HG02610 (cell line): Measurements from ENCODE around the gene G0S2.
A peak's percentile ranks its signal among the peaks of the same experiment; 100 is the strongest.

Experiments
- ATAC-seq: cut with Tn5 transposase; IDR thresholded peaks from one replicate; pipeline ENCODE4 v1.9.1; 2021; ENCODE audit warnings: mild to moderate bottlenecking, moderate library complexity; ENCODE audit not compliant: unreplicated experiment

The G0S2 gene, protein sequence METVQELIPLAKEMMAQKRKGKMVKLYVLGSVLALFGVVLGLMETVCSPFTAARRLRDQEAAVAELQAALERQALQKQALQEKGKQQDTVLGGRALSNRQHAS

DNA sequence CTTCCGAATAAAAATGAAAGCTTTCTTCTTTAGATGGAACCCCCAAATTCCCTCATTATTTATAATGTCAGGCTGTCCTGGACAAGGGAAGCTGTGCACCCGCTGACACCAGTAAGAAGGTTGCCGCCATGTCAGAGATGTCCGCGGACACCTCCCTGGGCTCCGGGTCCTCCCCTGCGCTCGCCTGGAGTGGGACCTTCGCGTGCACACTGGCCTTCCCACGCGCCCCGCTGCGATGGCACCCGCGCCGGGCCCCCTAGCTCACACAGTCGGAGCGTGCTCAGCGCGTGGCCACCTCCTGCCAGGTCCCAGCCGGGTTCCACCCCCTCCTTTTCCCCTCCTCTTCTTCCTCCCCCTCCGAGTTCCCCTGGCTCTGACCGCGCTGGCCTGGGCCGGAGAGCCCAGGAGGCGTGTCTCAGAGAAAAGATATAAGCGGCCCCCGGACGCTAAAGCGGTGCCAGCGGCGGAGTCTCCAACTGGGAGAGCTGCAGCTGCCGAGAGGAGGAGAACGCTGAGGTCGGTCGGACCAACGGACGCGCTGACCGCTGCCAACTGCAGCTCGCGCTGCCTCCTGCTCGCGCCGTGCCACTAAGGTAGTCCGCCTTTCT lies at the start of gene G0S2:
TSS of gene G0S2 (plus strand) at position 456 of the 608 bp plus-strand sequence. CDS start 273 bp downstream, outside the sequence.
- ATAC-seq, result no peak

DNA sequence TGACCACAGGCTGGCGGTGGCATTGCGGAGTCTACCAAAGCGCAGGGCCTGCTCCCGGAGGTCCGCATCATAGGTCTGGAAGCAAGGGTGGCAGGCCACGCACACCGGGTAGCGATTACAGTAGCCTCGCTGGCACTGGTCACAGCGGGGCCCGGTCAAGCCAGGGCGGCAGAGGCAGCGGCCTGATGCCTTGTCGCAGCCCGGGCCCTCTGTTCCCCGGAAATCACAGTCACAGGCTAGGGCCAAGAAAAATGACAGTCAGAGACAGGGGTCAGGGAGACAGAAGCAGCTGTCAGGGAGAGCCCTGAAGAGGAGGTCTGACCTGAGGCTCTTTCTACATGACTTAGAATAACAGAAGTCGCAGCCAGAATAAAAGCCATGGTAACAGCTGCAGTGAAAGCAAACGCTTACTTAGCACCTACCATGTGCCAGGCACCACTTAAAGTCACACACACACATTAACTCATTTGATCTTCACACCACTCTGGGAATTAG lies 49.4 kb upstream of the G0S2 start:
- ATAC-seq, result no peak

DNA sequence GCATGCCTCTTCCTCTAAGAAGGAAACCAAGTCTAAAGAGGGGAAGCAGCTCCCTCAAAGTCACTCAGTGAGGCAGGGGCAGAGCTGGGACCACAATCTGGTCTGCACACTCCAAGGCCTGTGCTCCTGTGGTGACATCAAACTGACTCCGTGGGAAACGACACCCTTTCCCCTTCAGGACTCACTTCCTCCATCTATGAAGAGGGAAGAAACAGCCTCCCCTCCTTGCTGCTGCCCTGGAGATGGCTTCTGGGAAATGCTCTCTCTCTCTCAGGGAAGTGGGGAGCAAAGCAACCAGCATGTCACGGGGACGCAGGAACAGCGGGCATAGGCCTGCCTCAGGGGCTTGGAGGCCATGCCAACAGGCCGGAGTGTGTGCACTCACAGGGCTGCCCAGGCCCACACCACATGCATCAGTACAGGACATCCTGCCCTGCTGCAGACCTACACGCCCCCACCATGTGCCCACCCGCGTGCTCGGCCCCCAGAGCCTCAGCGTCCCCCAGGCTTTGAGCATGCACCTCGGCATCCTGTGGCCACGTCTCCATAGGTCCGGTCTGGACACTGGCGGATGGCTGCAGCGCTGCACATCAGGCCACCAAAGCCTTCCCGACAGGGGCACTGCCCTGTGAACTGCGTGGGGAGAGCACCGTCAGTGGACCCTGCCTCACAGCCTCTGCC lies 48.7 kb upstream of the G0S2 start:
- ATAC-seq, result no peak

DNA sequence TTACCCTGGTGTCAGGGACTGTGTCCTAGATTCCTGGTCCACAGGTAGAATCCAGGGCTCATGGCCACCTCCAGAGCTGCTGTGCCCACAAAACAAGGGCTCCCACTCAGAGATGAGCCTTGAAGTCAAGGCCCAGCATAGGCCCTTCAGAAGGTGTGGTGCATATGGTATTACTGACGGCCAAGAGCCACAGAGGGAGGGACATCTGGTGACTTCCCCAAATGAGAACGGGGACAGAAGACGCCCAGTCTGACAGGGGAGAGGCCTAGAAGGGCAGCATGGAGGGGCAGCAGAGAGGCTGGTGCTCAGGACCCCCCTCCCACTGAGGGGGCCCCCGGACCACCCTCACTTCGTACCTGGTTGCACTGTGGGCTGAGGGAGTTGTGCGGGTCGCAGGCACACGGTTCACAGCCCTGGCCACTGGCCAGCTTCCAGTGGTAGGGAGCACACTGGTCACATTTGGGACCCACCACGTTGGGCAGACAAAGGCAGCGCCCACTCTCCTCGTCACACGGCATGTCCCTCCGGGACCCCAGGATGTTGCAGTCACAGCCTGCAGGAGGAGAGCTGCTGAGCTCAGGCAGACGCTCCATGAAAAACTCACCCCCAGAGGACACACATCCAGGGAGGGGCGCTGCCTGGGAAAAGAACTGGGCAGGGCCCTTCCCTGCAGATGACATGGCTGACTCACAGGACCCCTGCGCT lies 48.0 kb upstream of the G0S2 start:
- ATAC-seq, result no peak

DNA sequence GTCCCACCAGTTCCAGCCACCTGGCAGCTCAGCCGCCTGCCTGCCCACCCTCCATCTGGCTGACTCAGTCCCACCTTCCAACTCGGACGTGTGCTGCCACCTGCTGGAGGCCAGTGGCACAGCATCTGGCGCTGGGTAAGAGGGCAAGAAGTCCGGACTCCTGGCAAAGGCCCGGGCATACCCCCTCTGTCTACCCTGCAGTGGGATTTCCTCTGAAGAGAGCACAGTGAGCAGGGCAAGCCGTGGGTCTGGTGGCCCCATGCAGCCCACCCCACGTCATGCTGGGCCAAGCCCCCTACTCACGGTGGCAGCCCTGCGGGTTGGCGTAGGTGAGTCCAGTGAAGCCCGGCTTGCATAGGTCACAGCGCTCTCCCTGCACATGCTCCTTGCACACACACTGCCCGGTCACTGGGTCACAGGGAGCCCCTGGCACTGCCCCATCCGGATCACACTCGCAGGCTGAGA lies 47.4 kb upstream of the G0S2 start:
- peak; percentile 65 for ATAC-seq

DNA sequence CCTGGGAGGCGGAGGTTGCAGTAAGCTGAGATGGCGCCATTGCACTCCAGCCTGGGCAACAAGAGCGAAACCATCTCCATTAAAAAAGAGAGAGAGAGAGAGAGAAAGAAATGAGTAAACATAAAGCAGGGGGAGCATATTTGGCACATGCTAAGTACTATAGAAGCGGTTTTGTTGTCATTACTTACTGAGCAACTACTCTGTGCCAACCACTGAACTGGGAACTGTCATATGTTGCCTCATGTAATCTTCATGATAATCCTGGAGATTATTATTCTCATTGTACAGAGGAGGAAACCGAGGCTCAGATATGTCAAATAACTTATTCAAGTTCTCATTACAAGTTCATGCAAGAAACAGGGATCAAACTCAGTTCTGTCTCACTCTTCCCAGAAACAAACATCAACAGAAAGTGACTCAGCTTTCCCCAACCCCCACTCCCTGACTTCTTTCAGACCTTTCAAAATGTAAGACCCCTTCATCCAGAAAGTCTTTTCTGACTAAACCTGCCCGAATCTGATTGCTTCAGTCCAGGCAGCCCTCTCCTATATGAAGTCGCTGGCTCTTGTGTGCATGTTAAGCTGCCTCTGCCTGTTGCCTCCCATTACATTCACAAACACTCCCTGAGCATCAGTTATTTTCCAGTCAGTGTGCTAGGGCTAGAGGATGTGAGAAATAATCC lies 46.5 kb upstream of the G0S2 start:
- ATAC-seq, result no peak

DNA sequence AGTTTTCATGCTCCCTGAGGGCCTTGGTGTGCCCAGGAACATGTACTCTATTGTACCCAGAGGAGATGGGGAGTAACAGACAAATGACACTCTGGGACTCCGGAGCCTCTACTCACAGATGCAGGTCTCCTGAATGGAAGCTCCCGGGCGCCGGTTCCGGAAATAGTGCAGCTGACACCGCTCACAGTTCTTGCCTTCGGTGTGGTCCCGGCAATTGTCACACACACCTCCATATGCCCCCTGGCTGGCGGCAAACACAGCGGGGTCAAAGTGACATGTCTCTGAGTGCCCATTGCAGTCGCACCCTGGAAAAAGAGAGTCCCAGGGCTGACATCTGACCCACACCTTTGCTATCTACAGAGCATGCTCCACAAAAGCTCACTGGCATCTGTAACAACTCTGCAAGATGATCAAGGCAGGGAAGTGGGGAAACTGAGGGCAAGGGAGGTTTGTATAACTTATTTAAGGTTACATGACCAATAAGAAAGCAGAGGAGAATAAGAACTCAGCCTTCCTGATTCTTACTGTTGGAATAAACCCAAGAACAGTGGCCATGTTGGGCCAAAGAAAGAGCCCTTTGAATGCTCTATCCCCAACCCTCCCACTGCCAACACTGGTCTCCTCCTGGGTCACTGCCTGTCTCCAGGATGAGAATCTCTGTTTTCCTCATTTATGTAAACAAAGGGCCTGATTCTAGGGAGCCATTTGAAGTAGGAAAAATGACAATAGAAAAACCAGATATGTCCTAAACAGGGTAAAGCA lies 45.4 kb upstream of the G0S2 start:
- ATAC-seq, result no peak

DNA sequence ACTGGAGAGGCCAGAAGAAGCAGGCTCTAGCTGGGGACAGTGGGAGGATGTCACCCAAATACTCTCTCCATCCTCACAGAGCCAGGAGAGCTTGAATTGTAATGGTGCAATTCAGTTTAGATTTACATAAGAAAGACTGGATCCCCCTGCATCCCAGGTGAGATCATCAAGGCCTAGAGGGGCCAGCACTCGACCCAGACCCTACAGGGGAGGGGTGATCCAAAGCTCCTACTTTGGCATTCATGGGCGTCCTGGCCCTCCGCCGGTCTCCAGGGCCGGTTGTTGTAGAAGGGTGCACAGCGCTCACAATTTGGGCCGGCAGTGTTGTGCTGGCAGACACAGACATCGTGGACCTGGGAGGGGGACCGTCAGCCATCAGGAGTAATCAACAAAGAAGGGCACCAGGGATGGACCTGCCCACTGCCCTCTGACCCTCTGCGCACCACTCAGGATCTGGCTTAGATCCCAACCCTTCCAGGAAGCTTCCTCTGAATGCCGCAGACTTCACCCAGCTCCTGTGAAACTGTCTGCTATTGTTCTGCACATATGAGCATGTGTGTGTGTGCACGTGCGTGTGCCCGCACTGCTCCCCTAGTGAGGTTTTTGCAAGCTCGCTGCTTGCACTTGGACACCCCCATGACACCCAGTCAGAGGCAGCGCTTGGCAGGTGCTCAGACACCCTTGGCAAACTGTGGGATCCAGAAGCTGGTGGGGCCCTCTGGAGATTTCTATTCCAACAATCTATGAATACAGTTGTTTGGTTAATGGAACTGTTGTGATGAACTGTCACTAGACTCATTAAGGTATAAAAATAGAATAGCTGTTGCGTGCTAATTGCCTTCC lies 44.6 kb upstream of the G0S2 start:
- no peak for ATAC-seq

DNA sequence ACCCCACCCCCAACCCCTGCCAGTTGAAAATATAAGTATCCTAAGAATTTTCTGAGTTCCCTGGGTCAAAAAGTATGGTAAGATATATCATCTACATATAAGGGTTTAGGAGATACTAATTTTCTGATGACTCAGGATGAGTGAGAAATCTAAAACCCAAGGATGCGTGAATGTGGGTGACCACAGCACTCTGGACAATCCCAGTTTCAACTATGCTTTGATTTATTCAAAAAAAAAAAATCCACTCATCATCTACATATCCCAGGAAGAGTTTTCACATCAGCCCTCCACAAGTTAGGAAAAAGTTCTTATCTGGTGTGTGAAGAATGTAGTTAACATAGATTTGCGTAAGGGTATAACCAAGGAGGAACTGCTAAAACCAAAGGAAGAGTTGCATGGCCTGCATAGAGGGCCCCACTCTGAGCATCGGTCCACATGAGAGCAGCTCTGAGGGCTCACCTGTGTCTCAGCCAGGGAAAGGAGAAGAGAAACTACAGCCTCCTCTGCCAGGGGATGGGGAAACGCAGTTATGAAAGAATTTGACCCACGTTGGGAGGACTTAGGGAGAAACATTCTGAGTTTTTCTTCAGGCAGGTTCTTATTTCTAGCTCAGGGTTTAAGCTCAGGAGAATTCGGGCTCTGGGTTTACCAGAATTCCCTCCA lies 41.7 kb upstream of the G0S2 start:
- ATAC-seq, result no peak

DNA sequence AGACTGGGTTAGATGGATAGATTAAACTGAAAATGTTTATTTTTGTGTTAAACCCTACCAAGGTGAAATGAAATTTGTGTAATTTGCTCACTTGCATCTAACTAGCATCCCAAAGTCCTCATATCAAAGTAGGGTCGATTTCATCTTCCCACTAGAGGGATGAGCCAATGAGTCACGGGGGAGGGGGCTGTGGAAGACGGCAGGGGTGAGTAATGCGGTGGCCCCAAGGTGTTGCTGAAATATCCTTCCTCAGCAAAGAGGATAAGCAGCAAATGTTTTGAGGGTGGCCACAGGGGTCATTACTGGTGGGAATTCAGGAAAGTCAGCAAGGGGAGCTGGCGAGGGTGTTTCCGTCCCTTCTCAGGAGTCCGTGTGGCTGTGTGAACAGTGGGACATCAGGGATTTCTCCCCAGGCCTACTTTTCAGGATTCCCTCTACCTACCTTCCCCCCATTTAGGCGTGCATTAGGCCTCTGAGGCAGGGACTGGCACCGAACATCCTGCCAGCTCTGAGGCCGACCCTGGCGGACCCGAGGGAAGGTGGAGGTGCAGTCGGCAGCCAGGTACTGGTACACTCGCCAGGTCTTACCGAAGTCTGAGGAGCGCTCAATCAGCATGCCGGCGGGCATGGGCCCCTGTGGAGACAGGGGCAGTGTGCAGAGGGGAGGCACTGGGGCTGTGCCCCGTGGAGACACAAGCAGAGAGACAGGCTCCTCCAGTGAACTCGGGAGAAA lies 41.0 kb upstream of the G0S2 start:
- no peak for ATAC-seq

DNA sequence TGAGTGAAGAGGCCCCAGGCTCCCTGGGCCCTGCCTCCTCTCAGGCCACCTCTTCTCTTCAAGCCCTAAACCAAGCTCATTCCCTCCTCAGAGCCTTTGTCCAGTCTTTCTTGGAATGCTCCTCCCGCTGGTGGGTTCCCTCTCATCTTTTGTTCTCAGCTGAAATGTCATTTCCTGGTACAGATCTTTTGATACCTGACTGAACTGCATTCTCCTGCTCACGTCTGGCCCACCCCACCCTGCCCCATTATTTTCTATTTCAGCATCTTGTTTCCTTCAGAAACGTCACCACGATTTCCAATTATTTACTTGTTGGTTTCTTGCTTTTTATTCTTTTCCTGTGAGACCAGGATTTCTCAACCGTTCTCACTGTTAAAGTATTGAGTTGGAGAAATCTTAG lies 39.4 kb upstream of the G0S2 start:
- ATAC-seq, result no peak

DNA sequence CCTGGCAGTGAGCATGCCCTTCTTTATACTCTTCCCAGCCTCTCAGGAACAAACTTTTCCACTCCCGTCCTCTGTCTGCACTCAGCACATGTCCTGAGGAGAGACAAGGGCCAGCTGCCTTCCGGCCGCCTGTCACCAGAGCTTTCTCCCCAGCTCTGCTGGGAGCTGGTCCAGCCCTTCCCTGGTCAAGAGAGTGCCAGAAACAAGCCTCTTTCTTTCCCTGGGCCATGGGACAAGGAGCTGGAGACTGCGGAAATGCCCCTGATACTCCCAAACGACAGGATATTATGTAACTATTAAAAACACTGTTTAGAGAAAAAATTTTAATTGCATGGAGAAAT lies 33.4 kb upstream of the G0S2 start:
- ATAC-seq, result no peak

DNA sequence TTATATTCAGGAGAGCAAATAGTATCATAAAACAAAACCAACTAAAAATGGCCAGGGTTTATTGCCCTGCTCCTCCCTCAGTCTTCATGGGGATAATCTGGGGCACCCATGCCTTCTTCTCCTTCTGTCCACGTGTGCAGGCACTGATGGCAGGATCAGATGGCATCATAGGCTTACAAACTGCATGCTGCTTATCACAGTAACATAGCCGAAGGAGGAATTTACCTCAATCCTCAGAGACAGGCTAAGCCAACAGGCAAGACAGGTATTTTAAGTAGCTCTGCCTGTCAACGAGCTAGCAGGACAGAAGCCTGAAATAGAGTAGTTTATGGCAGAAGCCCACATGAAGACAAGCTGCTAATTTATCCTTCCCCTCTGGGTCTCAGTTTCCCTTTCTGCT lies 32.4 kb upstream of the G0S2 start:
- no peak for ATAC-seq

DNA sequence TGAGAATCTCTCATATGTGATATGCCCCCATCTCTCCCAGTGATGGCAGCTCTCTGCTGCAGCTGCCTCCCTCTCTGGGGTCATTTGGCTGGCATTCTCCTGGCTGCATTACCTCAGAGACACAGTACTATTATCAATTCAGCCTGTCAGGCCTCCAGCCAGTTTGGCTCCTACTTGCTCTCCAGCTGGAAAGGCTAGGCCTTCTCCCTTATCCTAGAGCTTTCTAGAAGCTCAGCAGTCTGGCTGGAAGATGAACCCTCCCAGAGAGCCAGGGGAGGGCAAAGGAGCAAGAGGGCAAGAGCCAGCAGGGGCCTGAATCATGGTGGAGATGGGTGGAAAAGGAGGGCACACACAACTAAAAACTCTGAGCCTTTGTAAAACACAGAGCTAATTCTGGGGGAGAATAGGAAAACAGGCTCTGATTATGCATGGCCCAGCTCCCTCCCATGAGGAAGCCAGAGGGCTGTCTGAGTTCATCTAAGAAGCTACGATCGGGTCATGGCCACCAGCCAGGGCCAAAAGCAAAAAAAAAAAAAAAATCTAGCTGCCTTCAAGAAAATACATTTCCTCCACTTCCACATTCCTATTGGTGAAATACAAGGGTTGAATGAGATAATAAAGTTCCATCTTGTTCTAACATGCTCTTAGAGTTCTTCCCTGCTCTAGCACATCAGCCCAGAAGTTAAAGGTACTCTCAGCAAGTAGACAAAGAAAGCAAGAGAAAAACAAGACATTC lies 31.8 kb upstream of the G0S2 start:
- no peak for ATAC-seq

DNA sequence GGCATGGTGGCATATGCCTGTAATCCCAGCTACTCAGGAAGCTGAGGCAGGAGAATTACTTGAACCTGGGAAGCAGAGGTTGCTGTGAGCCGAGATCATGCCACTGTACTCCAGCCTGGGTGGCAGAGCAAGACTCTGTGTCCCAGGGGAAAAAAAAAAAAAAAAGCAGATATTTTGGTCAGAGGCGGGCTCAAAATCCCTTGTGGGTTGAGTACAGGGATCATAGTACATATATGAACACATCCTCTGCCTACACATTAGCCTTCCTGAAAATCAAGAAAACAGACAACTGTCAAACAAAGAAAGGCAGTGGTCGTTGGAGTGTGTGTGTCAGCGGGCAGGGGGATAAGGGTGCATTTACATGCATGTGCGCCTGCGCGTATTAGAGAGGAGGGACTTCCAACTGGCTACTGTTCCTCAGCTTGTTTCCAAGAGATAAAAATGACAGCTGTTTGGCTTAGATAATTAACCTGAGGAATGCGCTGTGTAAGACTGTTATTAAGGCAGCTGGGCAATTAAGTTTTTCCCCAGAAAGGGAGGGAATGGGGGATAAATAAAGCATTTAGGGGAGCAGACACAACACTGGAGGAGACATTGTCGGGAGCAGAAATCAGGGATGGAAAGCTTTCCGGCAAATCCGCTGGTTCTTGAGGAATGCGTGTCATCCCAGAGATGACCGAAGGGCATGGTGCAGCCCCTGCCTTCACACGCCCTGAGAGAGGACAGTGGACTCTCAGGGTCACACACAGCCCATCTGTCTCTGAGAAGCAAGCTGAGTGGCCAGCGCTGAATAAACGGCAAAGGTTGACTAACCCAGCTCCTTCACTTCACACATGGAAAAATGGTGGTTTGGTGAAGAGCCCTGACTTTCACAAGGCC lies 29.4 kb upstream of the G0S2 start:
- ATAC-seq, result no peak

DNA sequence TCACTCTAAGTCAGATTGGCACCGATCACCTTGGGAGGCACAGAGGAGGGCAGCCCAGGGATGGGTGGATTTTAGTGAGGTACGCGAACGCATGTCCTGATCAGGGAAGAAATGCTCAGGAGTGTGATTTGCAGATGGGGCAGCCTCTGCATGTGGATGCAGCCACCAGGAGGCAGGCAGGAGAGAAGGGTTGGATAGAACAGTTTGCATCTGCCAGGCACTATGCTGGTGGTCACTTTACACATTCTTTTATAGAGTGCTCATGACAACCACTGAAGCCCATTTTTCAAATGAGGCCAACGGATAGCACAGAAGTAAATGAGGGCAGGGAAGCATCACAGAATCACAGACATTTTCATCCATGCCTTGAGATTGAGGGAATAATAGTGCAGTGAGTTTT lies 28.7 kb upstream of the G0S2 start:
- ATAC-seq, result no peak

DNA sequence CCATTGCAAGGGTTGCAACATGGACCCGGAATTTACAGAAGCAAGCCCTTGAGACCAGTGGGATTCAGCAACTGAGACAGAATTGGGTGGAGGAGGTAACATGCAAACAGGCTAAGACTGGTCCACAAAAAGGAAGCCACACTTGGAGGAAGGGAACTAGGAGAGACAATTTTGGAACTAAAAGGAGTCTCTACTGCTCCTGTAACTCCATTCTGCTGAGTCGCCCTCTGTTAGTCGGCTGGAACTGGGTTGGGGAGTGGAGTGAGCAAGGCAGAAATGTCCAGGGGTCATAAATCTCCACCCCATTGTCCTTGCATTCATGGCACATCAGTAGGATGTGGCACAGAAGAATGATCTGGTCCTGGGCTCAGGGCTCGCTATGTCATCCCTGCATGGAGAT lies 28.1 kb upstream of the G0S2 start:
- ATAC-seq, result no peak
